GM12864 (cell line): ENCODE measurements around the gene ZG16B.

Experiments
- DNase-seq: peaks from one replicate; pipeline ENCODE4 v3.0.0-alpha.2; 2011; ENCODE audit warnings: low read depth
- H3K4me3 ChIP-seq: 2 replicates; pipeline ENCODE4 v1.5.1; 2011; ENCODE audit warnings: mild to moderate bottlenecking, low read depth, low read length, control low read depth
- CTCF ChIP-seq: IDR thresholded peaks from 2 replicates; pipeline ENCODE4 v1.5.1; 2011; ENCODE audit warnings: low read depth, mild to moderate bottlenecking, moderate library complexity, low read length, control low read depth, inconsistent platforms; ENCODE audit errors: missing control alignments

ZG16B gene

GRCh38 chr16:2829501-2830354, at the start of gene ZG16B:
TSS of gene ZG16B (plus strand) at chr16:2830303. CDS start at chr16:2830442, 139 bp downstream.
- DNase-seq: no peak
- no peak for TF ChIP-seq CTCF
- H3K4me3 ChIP-seq: peak within 1 kb of the TSS; percentile 11

- no peak for DNase-seq
- no peak for TF ChIP-seq CTCF
- no peak overlapping the region for H3K4me3 ChIP-seq
These were observed 47.3 kb upstream of the ZG16B start for GRCh38 chr16:2782583-2783351.

GRCh38 chr16:2783581-2784357, 46.3 kb upstream of the ZG16B start:
- H3K4me3 ChIP-seq: no peak overlapping the region
- no peak for TF ChIP-seq CTCF
- no peak for DNase-seq

- H3K4me3 ChIP-seq: no peak overlapping the region
- DNase-seq: no peak
- TF ChIP-seq CTCF: no peak
These were observed 45.6 kb upstream of the ZG16B start for GRCh38 chr16:2784358-2785100.

- DNase-seq: no peak
- TF ChIP-seq CTCF: no peak
- no peak overlapping the region for H3K4me3 ChIP-seq
These were observed 44.8 kb upstream of the ZG16B start for GRCh38 chr16:2785101-2785991.
